Measurements from ENCODE around the gene TRMO.

GRCh38 chr9:97864396-97864795 lies 57.9 kb downstream of the TRMO start:
- TF ChIP-seq, protein P1, sequence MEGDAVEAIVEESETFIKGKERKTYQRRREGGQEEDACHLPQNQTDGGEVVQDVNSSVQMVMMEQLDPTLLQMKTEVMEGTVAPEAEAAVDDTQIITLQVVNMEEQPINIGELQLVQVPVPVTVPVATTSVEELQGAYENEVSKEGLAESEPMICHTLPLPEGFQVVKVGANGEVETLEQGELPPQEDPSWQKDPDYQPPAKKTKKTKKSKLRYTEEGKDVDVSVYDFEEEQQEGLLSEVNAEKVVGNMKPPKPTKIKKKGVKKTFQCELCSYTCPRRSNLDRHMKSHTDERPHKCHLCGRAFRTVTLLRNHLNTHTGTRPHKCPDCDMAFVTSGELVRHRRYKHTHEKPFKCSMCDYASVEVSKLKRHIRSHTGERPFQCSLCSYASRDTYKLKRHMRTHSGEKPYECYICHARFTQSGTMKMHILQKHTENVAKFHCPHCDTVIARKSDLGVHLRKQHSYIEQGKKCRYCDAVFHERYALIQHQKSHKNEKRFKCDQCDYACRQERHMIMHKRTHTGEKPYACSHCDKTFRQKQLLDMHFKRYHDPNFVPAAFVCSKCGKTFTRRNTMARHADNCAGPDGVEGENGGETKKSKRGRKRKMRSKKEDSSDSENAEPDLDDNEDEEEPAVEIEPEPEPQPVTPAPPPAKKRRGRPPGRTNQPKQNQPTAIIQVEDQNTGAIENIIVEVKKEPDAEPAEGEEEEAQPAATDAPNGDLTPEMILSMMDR (IDR thresholded peaks at IDR 0.05; ENCODE audit: low read depth, low read length, poor library complexity, severe bottlenecking) = no peak
- TF ChIP-seq EZH2phosphoT487 (IDR thresholded peaks at IDR 0.05; ENCODE audit: borderline replicate concordance, low read length) = no peak

Measured in DOHH2 (cell line).